A549 (cell line): ENCODE results near the gene BTBD7. TPM values are rescaled to one million over a fixed set of nuclear protein-coding genes. Genes with fewer than 3 reads are reported as not detected.

Source experiments
- ATAC-seq, 2 experiments: fragments of 200-7000 bp in 1 of 2; fragments of >200 bp in 1 of 2; cut with Nextera tagmentation in 1 of 2; cut with Tn5 transposase in 1 of 2; 3 replicates each; pipeline versions ENCODE4 v1.8.0 to v1.9.1; 2018 to 2020; ENCODE audit warnings: mild to moderate bottlenecking in 1 of 2, moderate library complexity in 1 of 2
- CTCF ChIA-PET: fragments of 300-600 bp; sonication (Branson Sonifier 250); formaldehyde crosslinking; extraction: SDS; loops from one replicate; lab custom pipeline; 2021; ENCODE audit warnings: antibody characterized with exemption, inconsistent platforms; lab: Yijun Ruan, JAX
- POLR2A ChIA-PET: fragments of 350-600 bp; formaldehyde crosslinking; extraction: SDS; loops from one replicate; lab custom pipeline; 2021; ENCODE audit warnings: antibody characterized with exemption, inconsistent platforms; lab: Yijun Ruan, JAX
- DNase-seq, 2 experiments: peaks; one replicate each; pipeline versions ENCODE4 v3.0.0 to v3.0.0-alpha.2; 2011 to 2016; ENCODE audit warnings: low read depth in 1 of 2, low spot score in 1 of 2
- FAIRE-seq: peaks from 2 replicates; lab custom pipeline; 2011; peaks lifted over from hg19 to GRCh38; lab: Jason Lieb, UNC
- H3K27ac ChIP-seq, 2 experiments: fragments of >200 bp; sonication (Bioruptor Twin); formaldehyde crosslinking; 3 replicates each; pipeline ENCODE4 v1.5.1; 2016 to 2017
- H3K4me1 ChIP-seq: fragments of >200 bp; sonication (Bioruptor Twin); formaldehyde crosslinking; 3 replicates; pipeline ENCODE4 v1.6.1; 2016
- H3K4me2 ChIP-seq: fragments of >200 bp; sonication (Bioruptor Twin); formaldehyde crosslinking; 3 replicates; pipeline ENCODE4 v1.6.1; 2016
- H3K4me3 ChIP-seq: fragments of >200 bp; sonication (Bioruptor Twin); formaldehyde crosslinking; 3 replicates; pipeline ENCODE4 v1.5.1; 2016
- H3K9me3 ChIP-seq: fragments of >200 bp; sonication (Bioruptor Twin); formaldehyde crosslinking; 3 replicates; pipeline ENCODE4 v1.6.1; 2016
- CBX2 ChIP-seq: fragments of 200-600 bp; sonication (generic); IDR thresholded peaks from 2 replicates; pipeline ENCODE4 v1.6.1; 2016; ENCODE audit warnings: low read depth, mild to moderate bottlenecking, borderline replicate concordance
- CHD2 ChIP-seq: fragments of 150-350 bp; IDR thresholded peaks from 2 replicates; pipeline ENCODE4 v1.6.1; 2014; ENCODE audit warnings: low read length; ENCODE audit not compliant: partially characterized antibody
- CTCF ChIP-seq: fragments of >200 bp; sonication (Bioruptor Twin); formaldehyde crosslinking; IDR thresholded peaks from 3 replicates; pipeline ENCODE4 v1.5.1; 2016
- E2F6 ChIP-seq: IDR thresholded peaks from 2 replicates; pipeline ENCODE4 v1.6.1; 2012; ENCODE audit warnings: low read depth, borderline replicate concordance
- ELK1 ChIP-seq: fragments of 150-350 bp; IDR thresholded peaks from 2 replicates; pipeline ENCODE4 v1.6.1; 2014; ENCODE audit warnings: low read depth, mild to moderate bottlenecking, low read length
- EP300 ChIP-seq, 2 experiments: fragments of >200 bp; sonication (Bioruptor Twin); formaldehyde crosslinking; IDR thresholded peaks; 2 replicates in 1 of 2; 3 replicates in 1 of 2; pipeline ENCODE4 v1.6.1; 2016 to 2017
- FOSL2 ChIP-seq, 2 experiments: fragments of 450-650 bp in 1 of 2; fragments of >200 bp in 1 of 2; sonication (Bioruptor Twin) in 1 of 2; formaldehyde crosslinking; IDR thresholded peaks; 2 replicates each; pipeline versions ENCODE4 v1.5.0 to v1.6.1; 2016 to 2020; ENCODE audit warnings: mild to moderate bottlenecking in 1 of 2, moderate library complexity in 1 of 2
- HES2 ChIP-seq: fragments of >200 bp; sonication (Bioruptor Twin); formaldehyde crosslinking; IDR thresholded peaks from 2 replicates; pipeline ENCODE4 v1.6.1; 2016
- HOXB13 ChIP-seq: fragments of 250-450 bp; sonication (Bioruptor Pico); IDR thresholded peaks from 2 replicates; pipeline ENCODE4 v1.5.0; 2020; ENCODE audit warnings: low read depth, mild to moderate bottlenecking, moderate library complexity
- MAX ChIP-seq: IDR thresholded peaks from 2 replicates; pipeline ENCODE4 v1.6.1; 2012
- MAZ ChIP-seq: fragments of 150-350 bp; IDR thresholded peaks from 2 replicates; pipeline ENCODE4 v1.6.1; 2014; ENCODE audit warnings: antibody characterized with exemption, low read depth, low read length, borderline replicate concordance
- MYC ChIP-seq: IDR thresholded peaks from 2 replicates; pipeline ENCODE4 v1.6.1; 2012; ENCODE audit warnings: mild to moderate bottlenecking, inconsistent platforms, low read length, improper control_type of control experiment, borderline replicate concordance
- NR3C1 ChIP-seq: fragments of >200 bp; sonication (Bioruptor Twin); formaldehyde crosslinking; IDR thresholded peaks from 3 replicates; pipeline ENCODE4 v1.6.1; 2017
- POLR2A ChIP-seq: IDR thresholded peaks from 2 replicates; pipeline ENCODE4 v1.6.1; 2012; ENCODE audit warnings: mild to moderate bottlenecking, low read length
- RAD21 ChIP-seq, 2 experiments: fragments of >200 bp in 1 of 2; sonication (Bioruptor Twin) in 1 of 2; formaldehyde crosslinking in 1 of 2; IDR thresholded peaks in 1 of 2; conservative IDR thresholded peaks in 1 of 2; 2 replicates in 1 of 2; 3 replicates in 1 of 2; pipeline ENCODE4 v1.6.1; 2012 to 2018; ENCODE audit warnings: inconsistent platforms in 1 of 2
- RARB ChIP-seq: fragments of 250-450 bp; sonication (Bioruptor Pico); IDR thresholded peaks from 2 replicates; pipeline ENCODE4 v1.8.0; 2021; ENCODE audit warnings: mild to moderate bottlenecking, moderate library complexity
- SREBF2 ChIP-seq: fragments of 450-650 bp; IDR thresholded peaks from 2 replicates; pipeline ENCODE4 v1.6.1; 2014; ENCODE audit warnings: mild to moderate bottlenecking, moderate library complexity
- TFCP2L1 ChIP-seq: fragments of 250-450 bp; sonication (Bioruptor Pico); IDR thresholded peaks from 2 replicates; pipeline ENCODE4 v1.5.0; 2021; ENCODE audit warnings: mild to moderate bottlenecking
- ZFP36 ChIP-seq: fragments of 450-650 bp; IDR thresholded peaks from 2 replicates; pipeline ENCODE4 v1.6.1; 2014; ENCODE audit warnings: borderline replicate concordance; ENCODE audit not compliant: partially characterized antibody
- ZNF302 ChIP-seq: fragments of 250-450 bp; sonication (Bioruptor Pico); IDR thresholded peaks from 2 replicates; pipeline ENCODE4 v1.9.0; 2021; ENCODE audit warnings: inconsistent platforms, mild to moderate bottlenecking, moderate library complexity
- ZSCAN20 ChIP-seq: fragments of 250-450 bp; sonication (Bioruptor Pico); IDR thresholded peaks from 2 replicates; pipeline ENCODE4 v1.8.0; 2022; ENCODE audit warnings: mild to moderate bottlenecking, moderate library complexity
- WGBS: methylation state at CpG from one replicate; pipeline ENCODE4 v1.1.6; 2017; ENCODE audit errors: missing lambda C conversion rate; 5-methylcytosine and 5-hydroxymethylcytosine counted together
- polyA plus RNA-seq, 4 experiments: library from polyadenylated mRNA; depleted of rRNA in 3 of 4; stranded (reverse); fragments of >200 nt; fragmentation: RNase III in 1 of 4; extraction: RNeasy Plus Mini Kit Qiagen cat#74134 plus additional on column Dnase treatment in 1 of 4; gene quantifications; 2 replicates in 3 of 4; 3 replicates in 1 of 4; pipeline ENCODE4 v1.2.3, GENCODE V29; 2011 to 2017

Gene BTBD7
- polyA plus RNA-seq, 2 of the 4 experiments (the other 2 are of a cell fraction) = 11.1 to 17.4 TPM

- ChIA-PET POLR2A (no interaction called here), CTCF (interaction anchor here (0.6 kb wide), 1 partner anchor 13 kb away, joined by 3 read pairs; no protein-coding TSS in a partner anchor)
- FAIRE-seq = no peak
- ATAC-seq = no peak
- Histone ChIP-seq H3K27ac (no peak overlapping the region), H3K4me1 (peaks cover 16% of the 10 kb centered on the region; the same call in 2 of the 3 replicates), H3K9me3 (no peaks in the 10 kb centered on the region), H3K4me3 (no peak overlapping the region), H3K4me2 (no peak overlapping the region)
- 83% methylated on average over 2 of the region's 2 CpGs for WGBS
- no peak for DNase-seq
- TF ChIP-seq NR3C1 (no peak), POLR2A (no peak), ZNF302 (CRISPR knock-in tag) (no peak), E2F6 (no peak), FOSL2 (IDR thresholded peaks at IDR 0.05) (no peak), FOSL2 (CRISPR knock-in tag; IDR thresholded peaks at IDR 0.05) (no peak), TFCP2L1 (CRISPR knock-in tag) (no peak), ZSCAN20 (no peak), CBX2 (no peak), MYC (no peak), RARB (no peak), RAD21 (conservative IDR thresholded peaks at IDR 0.05 in 1 of 2, IDR thresholded peaks at IDR 0.05 in 1 of 2) (no peak)
Observed at GRCh38 chr14:93309427-93309966, 23.3 kb downstream of the BTBD7 start.

GRCh38 chr14:93308686-93309345 lies 24.0 kb downstream of the BTBD7 start:
- Histone ChIP-seq H3K27ac (no peak overlapping the region), H3K9me3 (no peaks in the 10 kb centered on the region), H3K4me2 (no peak overlapping the region), H3K4me1 (peaks cover 16% of the 10 kb centered on the region; the same call in 2 of the 3 replicates), H3K4me3 (no peak overlapping the region)
- ATAC-seq (no peak), FAIRE-seq (no peak), DNase-seq (no peak)
- ChIA-PET POLR2A (no interaction called here), CTCF (no interaction called here)
- 92% methylated on average over 2 of the region's 2 CpGs for whole genome bisulfite sequencing
- TF ChIP-seq MAZ = no peak
- no peak for TF ChIP-seq MAX
- TF ChIP-seq ELK1 = no peak
- no peak for TF ChIP-seq HOXB13 (CRISPR knock-in tag)
- no peak for TF ChIP-seq SREBF2
- no peak for TF ChIP-seq EP300 (IDR thresholded peaks at IDR 0.05)
- TF ChIP-seq CHD2 = no peak
- no peak for TF ChIP-seq HES2
- no peak for TF ChIP-seq ZFP36
- TF ChIP-seq E2F6 = no peak
- no peak for TF ChIP-seq CTCF
